HepG2 (cell line): ENCODE results near the gene ZNF365. TPM values are rescaled to one million over a fixed set of nuclear protein-coding genes. Genes with fewer than 3 reads are reported as not detected.

Source experiments
- ATAC-seq: fragments of 200-7000 bp; cut with Tn5 transposase; 3 replicates; pipeline ENCODE4 v1.9.1; 2020; ENCODE audit warnings: mild to moderate bottlenecking, moderate library complexity
- BruUV-seq: library from RNA; stranded (reverse); fragments of 400-500 nt; replicated peaks from 2 replicates; lab custom pipeline; 2021; lab: Mats Ljungman, UMichigan
- CTCF ChIA-PET: fragments of 300-600 bp; formaldehyde crosslinking; extraction: SDS; loops from one replicate; lab custom pipeline; 2021; ENCODE audit warnings: low total read pairs, inconsistent platforms, low intra/inter-chr PET ratio; lab: Yijun Ruan, JAX
- POLR2A ChIA-PET: fragments of 350-600 bp; sonication (Branson Sonifier 250); formaldehyde crosslinking; loops from one replicate; lab custom pipeline; 2020; ENCODE audit warnings: antibody characterized with exemption, inconsistent platforms; lab: Yijun Ruan, JAX
- DNase-seq: peaks from one replicate; pipeline ENCODE4 v3.0.0-alpha.2; 2015; ENCODE audit warnings: low spot score
- FAIRE-seq: peaks from 3 replicates; lab custom pipeline; 2011; peaks lifted over from hg19 to GRCh38; lab: Jason Lieb, UNC
- H2AFZ ChIP-seq: one replicate; pipeline ENCODE4 v1.6.1; 2011; ENCODE audit warnings: low read length, inconsistent platforms
- H3K27ac ChIP-seq: fragments of 300-600 bp; 3 replicates; pipeline ENCODE4 v1.8.0; 2011; ENCODE audit warnings: mixed run types, mild to moderate bottlenecking, mixed read lengths, low read length, inconsistent platforms; ENCODE audit not compliant: insufficient read depth; ENCODE audit errors: extremely low read length
- H3K27me3 ChIP-seq, 2 experiments: fragments of 200-600 bp in 1 of 2; 2 replicates in 1 of 2; 3 replicates in 1 of 2; pipeline versions ENCODE4 v1.6.0 to v1.8.0; 2011; ENCODE audit warnings: low read length in 2 of 2, mild to moderate bottlenecking in 2 of 2, moderate library complexity in 2 of 2, inconsistent platforms in 1 of 2; ENCODE audit not compliant: insufficient read depth in 2 of 2, control insufficient read depth in 1 of 2
- H3K36me3 ChIP-seq, 2 experiments: fragments of 200-600 bp in 1 of 2; replicated peaks in 1 of 2; 2 replicates in 1 of 2; 3 replicates in 1 of 2; pipeline versions ENCODE4 v1.5.1 to v1.8.0; 2011; ENCODE audit warnings: low read length in 2 of 2, inconsistent platforms in 1 of 2; ENCODE audit not compliant: insufficient read depth in 2 of 2, control insufficient read depth in 1 of 2
- H3K4me1 ChIP-seq: 2 replicates; pipeline ENCODE4 v1.5.1; 2012; ENCODE audit warnings: low read length, inconsistent platforms; ENCODE audit not compliant: insufficient read depth
- H3K4me2 ChIP-seq: 2 replicates; pipeline ENCODE4 v1.6.0; 2011; ENCODE audit warnings: low read depth, low read length, inconsistent platforms
- H3K4me3 ChIP-seq, 3 experiments: fragments of 200-600 bp in 1 of 3; sonication (generic), shearing (Covaris generic) in 1 of 3; replicated peaks in 1 of 3; 2 replicates each; pipeline ENCODE4 v1.5.1; 2011 to 2016; ENCODE audit warnings: low read length in 3 of 3, inconsistent platforms in 2 of 3, low read depth in 2 of 3, mild to moderate bottlenecking in 2 of 3, control low read depth in 1 of 3, mixed read lengths in 1 of 3; ENCODE audit not compliant: insufficient read depth in 1 of 3
- H3K79me2 ChIP-seq: one replicate; pipeline ENCODE4 v1.6.1; 2011; ENCODE audit warnings: low read length, inconsistent platforms; ENCODE audit not compliant: insufficient read depth
- H3K9ac ChIP-seq: 2 replicates; pipeline ENCODE4 v1.6.0; 2011; ENCODE audit warnings: mild to moderate bottlenecking, low read depth, low read length, inconsistent platforms; ENCODE audit not compliant: insufficient read depth
- H3K9me3 ChIP-seq: 2 replicates; pipeline ENCODE4 v1.5.1; 2012; ENCODE audit warnings: mild to moderate bottlenecking, low read length
- H4K20me1 ChIP-seq: 2 replicates; pipeline ENCODE4 v1.6.0; 2011; ENCODE audit warnings: inconsistent platforms, mild to moderate bottlenecking, low read length, moderate library complexity; ENCODE audit not compliant: insufficient read depth
- CHCHD3 ChIP-seq: sonication (generic); formaldehyde crosslinking; IDR thresholded peaks from 2 replicates; pipeline ENCODE4 v1.8.0; 2022; ENCODE audit warnings: mild to moderate bottlenecking, missing genetic modification reagents, moderate library complexity
- KLF13 ChIP-seq: sonication (generic); formaldehyde crosslinking; IDR thresholded peaks from 2 replicates; pipeline ENCODE4 v1.4.0; 2020; ENCODE audit warnings: mild to moderate bottlenecking, missing genetic modification reagents
- RBFOX2 ChIP-seq: fragments of 200-400 bp; formaldehyde crosslinking; IDR thresholded peaks from 2 replicates; pipeline ENCODE4 v1.6.1; 2017; ENCODE audit warnings: low read depth, mild to moderate bottlenecking, low read length
- ZNF296 ChIP-seq: sonication (generic); formaldehyde crosslinking; conservative IDR thresholded peaks from 2 replicates; pipeline ENCODE4 v1.5.0; 2020; ENCODE audit warnings: mild to moderate bottlenecking, missing genetic modification reagents
- ZNF337 ChIP-seq: sonication (generic); formaldehyde crosslinking; IDR thresholded peaks from 2 replicates; pipeline ENCODE4 v1.5.1; 2020; ENCODE audit warnings: missing genetic modification reagents, low read depth, mild to moderate bottlenecking, borderline replicate concordance
- WGBS: methylation state at CpG from one replicate; pipeline ENCODE4 v1.1.6; 2017; ENCODE audit warnings: low lambda C conversion rate; 5-methylcytosine and 5-hydroxymethylcytosine counted together
- in situ Hi-C: cut with HindIII; loops from 2 replicates; pipeline ENCODE4 v1.10.0; 2017; ENCODE audit warnings: low pct_unique_long_range_greater_than_20kb; ENCODE audit not compliant: extremely low pct_ligation_motif_present
- intact Hi-C: fragments of 100-400 bp; cut with micrococcal nuclease; formaldehyde crosslinking; loops from one replicate; pipeline ENCODE4 v1.10.0; 2022; ENCODE audit not compliant: unreplicated experiment
- polyA plus RNA-seq, 8 experiments: library from polyadenylated mRNA; depleted of rRNA in 3 of 8; stranded (reverse) in 7 of 8; unstranded in 1 of 8; fragments of >200 nt; fragmentation: Illumina TruSeq in 4 of 8; extraction: Trizol in 4 of 8; gene quantifications; 2 replicates each; pipeline versions ENCODE4 v1.2.1 to v1.2.3, GENCODE V29; 2011 to 2016; ENCODE audit warnings: low read depth in 4 of 8, missing spikeins in 1 of 8, mixed read lengths in 1 of 8; ENCODE audit not compliant: insufficient read depth in 1 of 8
- total RNA-seq, 5 experiments: library from RNA; depleted of rRNA; stranded (reverse); fragments of >200 nt; fragmentation: Illumina TruSeq; extraction: Trizol; gene quantifications; 2 replicates each; pipeline ENCODE4 v1.2.3, GENCODE V29; 2016; ENCODE audit warnings: low read depth in 1 of 5
- TF ChIP-seq, protein P1 (sequence below): IDR thresholded peaks from 2 replicates; pipeline ENCODE4 v1.6.1; 2018; ENCODE audit warnings: missing genetic modification reagents
- TF ChIP-seq, protein P2 (sequence below): sonication (generic); formaldehyde crosslinking; IDR thresholded peaks from 2 replicates; pipeline ENCODE4 v1.5.0; 2020; ENCODE audit warnings: mild to moderate bottlenecking, low read depth, missing genetic modification reagents, borderline replicate concordance
- TF ChIP-seq, protein P3 (sequence below): sonication (generic); formaldehyde crosslinking; IDR thresholded peaks from 2 replicates; pipeline ENCODE4 v1.9.0; 2022; ENCODE audit warnings: low read depth, missing genetic modification reagents
- TF ChIP-seq, protein P4 (sequence below): sonication (generic); formaldehyde crosslinking; IDR thresholded peaks from 2 replicates; pipeline ENCODE4 v1.4.0; 2020; ENCODE audit warnings: missing genetic modification reagents, mild to moderate bottlenecking, borderline replicate concordance

Gene ZNF365
- total and polyA plus RNA-seq, 2 of the 13 experiments (the other 11 are each of a cell fraction or from before 2014, with no cell fraction given): not detected

DNA sequence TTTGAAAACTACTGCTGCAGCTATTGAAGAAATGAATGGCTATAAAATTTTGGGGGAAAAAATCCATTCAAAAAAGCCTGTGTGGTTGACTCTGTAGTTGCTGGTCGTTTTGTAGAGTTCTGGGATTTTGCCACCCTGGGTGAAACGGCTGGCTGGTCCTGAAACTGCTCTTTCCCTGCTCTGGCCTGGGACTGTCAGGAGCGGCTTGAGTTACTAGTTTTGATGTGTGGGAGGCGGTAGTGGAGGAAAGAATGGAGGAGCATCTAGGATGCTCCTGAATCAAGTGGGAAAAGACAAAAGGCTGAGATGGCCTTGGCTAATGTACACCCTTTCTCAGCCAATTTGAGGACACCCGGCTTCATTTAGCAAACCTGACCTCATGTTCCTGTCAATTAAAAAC is 72.5 kb downstream of the ZNF365 start:
- Histone ChIP-seq H3K79me2 (no peaks in the 10 kb centered on the region), H3K4me1 (no peaks in the 10 kb centered on the region), H2AFZ (no peak overlapping the region), H3K9me3 (no peaks in the 10 kb centered on the region), H3K9ac (no peak overlapping the region), H3K27me3 (peaks cover 2 to 5% of the 10 kb centered on the region in 2 experiments; a peak in 4 of 5 replicates), H3K4me2 (no peak overlapping the region), H3K4me3 (no peak overlapping the region), H3K27ac (no peak overlapping the region), H3K36me3 (no peaks in the 10 kb centered on the region), H4K20me1 (no peaks in the 10 kb centered on the region)
- in situ Hi-C loops: no loop called here
- BruUV-seq: no TSS peak
- intact Hi-C loops: no loop called here
- no peak for ATAC-seq
- DNase-seq: no peak
- FAIRE-seq: no peak
- POLR2A ChIA-PET: no interaction called here
- CTCF ChIA-PET: no interaction called here
- TF ChIP-seq CHCHD3 (CRISPR knock-in tag) (no peak), ZNF337 (no peak), KLF13 (CRISPR knock-in tag) (no peak), ZNF296 (CRISPR knock-in tag) (no peak), RBFOX2 (no peak)
- TF ChIP-seq, protein P1, sequence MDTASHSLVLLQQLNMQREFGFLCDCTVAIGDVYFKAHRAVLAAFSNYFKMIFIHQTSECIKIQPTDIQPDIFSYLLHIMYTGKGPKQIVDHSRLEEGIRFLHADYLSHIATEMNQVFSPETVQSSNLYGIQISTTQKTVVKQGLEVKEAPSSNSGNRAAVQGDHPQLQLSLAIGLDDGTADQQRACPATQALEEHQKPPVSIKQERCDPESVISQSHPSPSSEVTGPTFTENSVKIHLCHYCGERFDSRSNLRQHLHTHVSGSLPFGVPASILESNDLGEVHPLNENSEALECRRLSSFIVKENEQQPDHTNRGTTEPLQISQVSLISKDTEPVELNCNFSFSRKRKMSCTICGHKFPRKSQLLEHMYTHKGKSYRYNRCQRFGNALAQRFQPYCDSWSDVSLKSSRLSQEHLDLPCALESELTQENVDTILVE (CRISPR knock-in tag): no peak
- TF ChIP-seq, protein P2, sequence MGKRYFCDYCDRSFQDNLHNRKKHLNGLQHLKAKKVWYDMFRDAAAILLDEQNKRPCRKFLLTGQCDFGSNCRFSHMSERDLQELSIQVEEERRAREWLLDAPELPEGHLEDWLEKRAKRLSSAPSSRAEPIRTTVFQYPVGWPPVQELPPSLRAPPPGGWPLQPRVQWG: no peak
- TF ChIP-seq, protein P3, sequence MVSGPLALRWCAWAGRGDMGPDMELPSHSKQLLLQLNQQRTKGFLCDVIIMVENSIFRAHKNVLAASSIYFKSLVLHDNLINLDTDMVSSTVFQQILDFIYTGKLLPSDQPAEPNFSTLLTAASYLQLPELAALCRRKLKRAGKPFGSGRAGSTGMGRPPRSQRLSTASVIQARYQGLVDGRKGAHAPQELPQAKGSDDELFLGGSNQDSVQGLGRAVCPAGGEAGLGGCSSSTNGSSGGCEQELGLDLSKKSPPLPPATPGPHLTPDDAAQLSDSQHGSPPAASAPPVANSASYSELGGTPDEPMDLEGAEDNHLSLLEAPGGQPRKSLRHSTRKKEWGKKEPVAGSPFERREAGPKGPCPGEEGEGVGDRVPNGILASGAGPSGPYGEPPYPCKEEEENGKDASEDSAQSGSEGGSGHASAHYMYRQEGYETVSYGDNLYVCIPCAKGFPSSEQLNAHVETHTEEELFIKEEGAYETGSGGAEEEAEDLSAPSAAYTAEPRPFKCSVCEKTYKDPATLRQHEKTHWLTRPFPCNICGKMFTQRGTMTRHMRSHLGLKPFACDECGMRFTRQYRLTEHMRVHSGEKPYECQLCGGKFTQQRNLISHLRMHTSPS (CRISPR knock-in tag): no peak
- TF ChIP-seq, protein P4, sequence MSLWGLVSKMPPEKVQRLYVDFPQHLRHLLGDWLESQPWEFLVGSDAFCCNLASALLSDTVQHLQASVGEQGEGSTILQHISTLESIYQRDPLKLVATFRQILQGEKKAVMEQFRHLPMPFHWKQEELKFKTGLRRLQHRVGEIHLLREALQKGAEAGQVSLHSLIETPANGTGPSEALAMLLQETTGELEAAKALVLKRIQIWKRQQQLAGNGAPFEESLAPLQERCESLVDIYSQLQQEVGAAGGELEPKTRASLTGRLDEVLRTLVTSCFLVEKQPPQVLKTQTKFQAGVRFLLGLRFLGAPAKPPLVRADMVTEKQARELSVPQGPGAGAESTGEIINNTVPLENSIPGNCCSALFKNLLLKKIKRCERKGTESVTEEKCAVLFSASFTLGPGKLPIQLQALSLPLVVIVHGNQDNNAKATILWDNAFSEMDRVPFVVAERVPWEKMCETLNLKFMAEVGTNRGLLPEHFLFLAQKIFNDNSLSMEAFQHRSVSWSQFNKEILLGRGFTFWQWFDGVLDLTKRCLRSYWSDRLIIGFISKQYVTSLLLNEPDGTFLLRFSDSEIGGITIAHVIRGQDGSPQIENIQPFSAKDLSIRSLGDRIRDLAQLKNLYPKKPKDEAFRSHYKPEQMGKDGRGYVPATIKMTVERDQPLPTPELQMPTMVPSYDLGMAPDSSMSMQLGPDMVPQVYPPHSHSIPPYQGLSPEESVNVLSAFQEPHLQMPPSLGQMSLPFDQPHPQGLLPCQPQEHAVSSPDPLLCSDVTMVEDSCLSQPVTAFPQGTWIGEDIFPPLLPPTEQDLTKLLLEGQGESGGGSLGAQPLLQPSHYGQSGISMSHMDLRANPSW (CRISPR knock-in tag): no peak
- 3% methylated on average over 5 of the region's 5 CpGs for WGBS
